Ishikawa (cell line): ENCODE data around the gene CXCL8.

Experiments used
- CEBPB ChIP-seq: IDR thresholded peaks from 2 replicates; pipeline ENCODE4 v1.6.1; 2012
- CREB1 ChIP-seq: IDR thresholded peaks from 2 replicates; pipeline ENCODE4 v1.6.1; 2012; ENCODE audit warnings: low read depth
- EGR1 ChIP-seq: IDR thresholded peaks from 2 replicates; pipeline ENCODE4 v1.6.1; 2012
- EP300 ChIP-seq: IDR thresholded peaks from 2 replicates; pipeline ENCODE4 v1.6.1; 2012; ENCODE audit warnings: borderline replicate concordance
- FOXM1 ChIP-seq: IDR thresholded peaks from 2 replicates; pipeline ENCODE4 v1.6.1; 2012; ENCODE audit warnings: low read depth, borderline replicate concordance
- MAX ChIP-seq: IDR thresholded peaks from 2 replicates; pipeline ENCODE4 v1.6.1; 2012
- NFIC ChIP-seq: IDR thresholded peaks from 2 replicates; pipeline ENCODE4 v1.6.1; 2012
- RAD21 ChIP-seq: IDR thresholded peaks from 2 replicates; pipeline ENCODE4 v1.6.1; 2012; ENCODE audit warnings: low read depth
- TAF1 ChIP-seq: IDR thresholded peaks from 2 replicates; pipeline ENCODE4 v1.6.1; 2012; ENCODE audit warnings: low read depth, mild to moderate bottlenecking
- TCF12 ChIP-seq: IDR thresholded peaks from 2 replicates; pipeline ENCODE4 v1.6.1; 2012; ENCODE audit warnings: low read depth
- TEAD4 ChIP-seq: IDR thresholded peaks from 2 replicates; pipeline ENCODE4 v1.6.1; 2012
- YY1 ChIP-seq: IDR thresholded peaks from 2 replicates; pipeline ENCODE4 v1.6.1; 2012; ENCODE audit warnings: low read depth
- ZBTB7A ChIP-seq: IDR thresholded peaks from 2 replicates; pipeline ENCODE4 v1.6.1; 2012; ENCODE audit warnings: low read depth
- TF ChIP-seq, protein P1 (sequence below): IDR thresholded peaks from 2 replicates; pipeline ENCODE4 v1.6.1; 2012; ENCODE audit warnings: low read depth, mild to moderate bottlenecking
- TF ChIP-seq, protein P2 (sequence below): IDR thresholded peaks from 2 replicates; pipeline ENCODE4 v1.6.1; 2012

Gene CXCL8

DNA sequence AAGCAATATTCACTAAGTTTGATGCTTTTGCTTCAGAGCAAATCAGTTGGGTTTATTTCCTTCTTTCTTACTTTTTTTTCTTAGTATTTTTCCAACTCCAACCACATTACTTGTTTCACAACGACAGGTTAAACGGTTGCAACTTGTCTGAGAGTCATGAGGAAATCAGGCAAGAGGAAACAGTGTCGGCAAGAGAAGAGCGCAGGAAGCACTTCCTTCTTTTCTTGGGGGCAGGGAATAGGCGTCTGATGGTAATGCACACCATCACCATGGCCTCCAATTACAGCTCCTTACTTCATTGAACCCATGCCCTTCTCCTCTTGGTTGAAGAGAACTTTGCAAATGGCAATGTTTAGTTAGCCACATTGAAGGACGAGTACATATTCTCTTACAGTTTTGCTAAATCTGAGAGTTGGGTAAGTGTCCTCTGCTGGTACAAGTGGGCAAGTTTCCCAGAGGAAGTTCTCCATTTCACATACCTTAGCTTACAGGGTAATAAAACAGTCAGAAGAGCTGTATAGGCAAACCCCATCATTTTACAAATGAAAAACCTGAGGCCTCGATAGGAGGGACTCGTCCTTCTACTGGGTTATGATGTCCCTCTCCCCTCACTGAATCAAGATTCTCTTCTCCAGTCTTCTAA lies 8.3 kb upstream of the CXCL8 start:
- TF ChIP-seq CEBPB, result no peak
- no peak for TF ChIP-seq YY1
- TF ChIP-seq RAD21, result no peak
- no peak for TF ChIP-seq CREB1
- TF ChIP-seq NFIC, result no peak
- no peak for TF ChIP-seq TAF1
- TF ChIP-seq, protein P1, sequence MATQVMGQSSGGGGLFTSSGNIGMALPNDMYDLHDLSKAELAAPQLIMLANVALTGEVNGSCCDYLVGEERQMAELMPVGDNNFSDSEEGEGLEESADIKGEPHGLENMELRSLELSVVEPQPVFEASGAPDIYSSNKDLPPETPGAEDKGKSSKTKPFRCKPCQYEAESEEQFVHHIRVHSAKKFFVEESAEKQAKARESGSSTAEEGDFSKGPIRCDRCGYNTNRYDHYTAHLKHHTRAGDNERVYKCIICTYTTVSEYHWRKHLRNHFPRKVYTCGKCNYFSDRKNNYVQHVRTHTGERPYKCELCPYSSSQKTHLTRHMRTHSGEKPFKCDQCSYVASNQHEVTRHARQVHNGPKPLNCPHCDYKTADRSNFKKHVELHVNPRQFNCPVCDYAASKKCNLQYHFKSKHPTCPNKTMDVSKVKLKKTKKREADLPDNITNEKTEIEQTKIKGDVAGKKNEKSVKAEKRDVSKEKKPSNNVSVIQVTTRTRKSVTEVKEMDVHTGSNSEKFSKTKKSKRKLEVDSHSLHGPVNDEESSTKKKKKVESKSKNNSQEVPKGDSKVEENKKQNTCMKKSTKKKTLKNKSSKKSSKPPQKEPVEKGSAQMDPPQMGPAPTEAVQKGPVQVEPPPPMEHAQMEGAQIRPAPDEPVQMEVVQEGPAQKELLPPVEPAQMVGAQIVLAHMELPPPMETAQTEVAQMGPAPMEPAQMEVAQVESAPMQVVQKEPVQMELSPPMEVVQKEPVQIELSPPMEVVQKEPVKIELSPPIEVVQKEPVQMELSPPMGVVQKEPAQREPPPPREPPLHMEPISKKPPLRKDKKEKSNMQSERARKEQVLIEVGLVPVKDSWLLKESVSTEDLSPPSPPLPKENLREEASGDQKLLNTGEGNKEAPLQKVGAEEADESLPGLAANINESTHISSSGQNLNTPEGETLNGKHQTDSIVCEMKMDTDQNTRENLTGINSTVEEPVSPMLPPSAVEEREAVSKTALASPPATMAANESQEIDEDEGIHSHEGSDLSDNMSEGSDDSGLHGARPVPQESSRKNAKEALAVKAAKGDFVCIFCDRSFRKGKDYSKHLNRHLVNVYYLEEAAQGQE, result no peak
- TF ChIP-seq EP300, result no peak
- no peak for TF ChIP-seq EGR1
- no peak for TF ChIP-seq FOXM1
- TF ChIP-seq ZBTB7A, result no peak
- TF ChIP-seq MAX, result no peak
- no peak for TF ChIP-seq TEAD4
- TF ChIP-seq TCF12, result no peak
- TF ChIP-seq, protein P2, sequence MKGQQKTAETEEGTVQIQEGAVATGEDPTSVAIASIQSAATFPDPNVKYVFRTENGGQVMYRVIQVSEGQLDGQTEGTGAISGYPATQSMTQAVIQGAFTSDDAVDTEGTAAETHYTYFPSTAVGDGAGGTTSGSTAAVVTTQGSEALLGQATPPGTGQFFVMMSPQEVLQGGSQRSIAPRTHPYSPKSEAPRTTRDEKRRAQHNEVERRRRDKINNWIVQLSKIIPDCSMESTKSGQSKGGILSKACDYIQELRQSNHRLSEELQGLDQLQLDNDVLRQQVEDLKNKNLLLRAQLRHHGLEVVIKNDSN, result no peak

- TF ChIP-seq TCF12 (no peak), CREB1 (no peak), CEBPB (no peak), RAD21 (no peak), NFIC (no peak), TEAD4 (no peak), EGR1 (no peak), EP300 (no peak), FOXM1 (no peak), TAF1 (no peak), YY1 (no peak), ZBTB7A (no peak), MAX (no peak)
- TF ChIP-seq, protein P1, result no peak
- TF ChIP-seq, protein P2, result no peak
Observed at GRCh38 chr4:73732759-73733431, 7.5 kb upstream of the CXCL8 start.

- no peak for TF ChIP-seq TCF12
- TF ChIP-seq RAD21, result no peak
- TF ChIP-seq EP300, result no peak
Observed at GRCh38 chr4:73734530-73735001, 5.8 kb upstream of the CXCL8 start.

DNA sequence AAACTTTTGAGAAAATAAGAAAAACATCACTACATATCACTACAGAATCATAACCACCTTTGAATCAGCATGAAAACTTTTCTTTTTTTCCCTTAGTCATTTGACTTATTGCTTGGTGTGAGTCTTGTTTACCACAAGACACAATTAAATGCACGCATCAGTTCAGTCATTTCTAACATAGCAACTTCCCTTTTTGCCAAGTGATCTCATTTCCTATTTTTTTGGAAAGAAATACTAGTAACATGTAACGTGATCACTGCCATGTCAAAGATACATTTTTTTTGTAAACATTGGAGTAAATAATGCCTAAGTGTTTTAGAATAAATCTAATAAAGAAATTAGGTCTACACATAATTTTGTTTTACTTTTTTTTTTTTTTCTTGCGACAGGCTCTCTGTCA lies 5.1 kb upstream of the CXCL8 start:
- TF ChIP-seq EP300 (no peak), FOXM1 (no peak), CREB1 (no peak), YY1 (no peak), MAX (no peak), RAD21 (no peak), CEBPB (no peak), TEAD4 (no peak), TCF12 (no peak), NFIC (no peak), EGR1 (no peak), ZBTB7A (no peak)
- TF ChIP-seq, protein P2, result no peak
- TF ChIP-seq, protein P1, result no peak
